Psoas muscle (tissue), 8 donors: ENCODE results near the gene FTO. TPM values are rescaled to one million over a fixed set of nuclear protein-coding genes. Genes with fewer than 3 reads are reported as not detected.
A peak's percentile ranks its signal among the peaks of the same experiment; 100 is the strongest.

ENCODE experiments used
- ATAC-seq, 4 donors: fragments of 200-7000 bp; cut with Tn5 transposase; one replicate each; pipeline ENCODE4 v1.9.1; 2020; ENCODE audit warnings: moderate library complexity in 3 of 4, mild to moderate bottlenecking in 2 of 4
- DNase-seq, 2 donors: peaks; one replicate each; pipeline ENCODE4 v3.0.0-alpha.2; 2020
- H3K27ac ChIP-seq: fragments of 200-600 bp; one replicate; pipeline ENCODE4 v1.8.0; 2022
- H3K27me3 ChIP-seq, 3 donors: fragments of 200-600 bp in 1 of 3; one replicate each; pipeline versions ENCODE4 v1.6.1 to v1.8.0; 2013 to 2022; ENCODE audit warnings: low read length in 2 of 3, mild to moderate bottlenecking in 2 of 3, moderate library complexity in 1 of 3; ENCODE audit not compliant: insufficient read depth in 3 of 3
- H3K36me3 ChIP-seq, 2 donors: fragments of 200-600 bp in 1 of 2; one replicate each; pipeline versions ENCODE4 v1.6.1 to v1.8.0; 2013 to 2022; ENCODE audit warnings: low read depth in 1 of 2, mild to moderate bottlenecking in 1 of 2, moderate library complexity in 1 of 2; ENCODE audit not compliant: insufficient read depth in 1 of 2
- H3K4me1 ChIP-seq: fragments of 200-600 bp; one replicate; pipeline ENCODE4 v1.8.0; 2022
- H3K4me3 ChIP-seq: fragments of 200-600 bp; one replicate; pipeline ENCODE4 v1.8.0; 2022; ENCODE audit warnings: mild to moderate bottlenecking
- H3K9me3 ChIP-seq: fragments of 200-600 bp; one replicate; pipeline ENCODE4 v1.8.0; 2022
- CTCF ChIP-seq: fragments of 200-600 bp; IDR thresholded peaks from one replicate; pipeline ENCODE4 v1.8.0; 2022; ENCODE audit warnings: antibody characterized with exemption
- WGBS, 3 donors: extraction: QIAGEN DNeasy Blood & Tissue Kit; methylation state at CpG; one replicate each; pipeline versions ENCODE4 v1.1.6 to v1.1.7; 2013; 5-methylcytosine and 5-hydroxymethylcytosine counted together
- intact Hi-C, 2 donors: fragments of 100-400 bp; cut with DNase I; formaldehyde crosslinking; loops; one replicate each; pipeline versions ENCODE4 v1.11.0 to v1.14.2; 2022
- polyA plus RNA-seq, 3 donors: library from polyadenylated mRNA; stranded (reverse); fragments of 200-250 nt; gene quantifications; one replicate each; pipeline ENCODE4 v1.2.3, GENCODE V29; 2013
- total RNA-seq, 4 donors: library from RNA; stranded (reverse); fragmentation: NEBNext Ultra II Directional in 2 of 4; extraction: Animal tissue kit (Norgen Biotek cat#: 25700) in 2 of 4; gene quantifications; one replicate each; pipeline versions ENCODE4 v1.2.1 to v1.2.4, GENCODE V29; 2021 to 2023
- donor health status: healthy with polysubstance abuse.
- donor health status: DM: no; HTN: no; CAD: no; lungs with moderate emphysema.
- donor health status: Bipolar disorder and iron deficiency.
- donor health status: healthy.
- donor health status: DM: yes; HTN: yes; CAD: no.
- donor health status: DM: no; HTN: no; CAD: no.
- donor health status: DM: no; HTN: no; CAD: no.
- donor health status: DM: yes; HTN: yes; CAD: no.

FTO gene
- total and polyA plus RNA-seq, 7 donors = 14.2 to 67.6 (median 47.4) TPM

GRCh38 chr16:54000361-54000760, 296.4 kb downstream of the FTO start:
- no peak for TF ChIP-seq CTCF
- Histone ChIP-seq H3K4me1 (peaks cover 16% of the 10 kb centered on the region), H3K9me3 (no peaks in the 10 kb centered on the region), H3K4me3 (no peak overlapping the region), H3K27ac (no peak overlapping the region), H3K27me3 (no peaks in the 10 kb centered on the region), H3K36me3 (no peaks in the 10 kb centered on the region)
- ATAC-seq (no peak), DNase-seq (no peak)
- intact Hi-C loops = no loop called here
- 72 to 92% (median 76%) methylated on average over 5 of the region's 5 CpGs for whole genome bisulfite sequencing, 3 donors

- no peak for TF ChIP-seq CTCF
- H3K4me3 ChIP-seq = no peak overlapping the region
- no peaks in the 10 kb centered on the region for H3K36me3 ChIP-seq
- H3K27ac ChIP-seq = peak overlapping the region; percentile 7
- H3K9me3 ChIP-seq = no peaks in the 10 kb centered on the region
- 25 to 38% (median 32%) methylated on average over 4 of the region's 4 CpGs for WGBS, 3 donors
- peaks cover 15% of the 10 kb centered on the region for H3K4me1 ChIP-seq
- intact Hi-C loops = no loop called here
- DNase-seq (no peak), ATAC-seq (peak; percentile 83 to 94 (median 88))
- no peaks in the 10 kb centered on the region for H3K27me3 ChIP-seq
These were observed 302.7 kb downstream of the FTO start for GRCh38 chr16:54006693-54007092.

- no peak for DNase-seq
- Histone ChIP-seq H3K36me3 (no peaks in the 10 kb centered on the region), H3K4me1 (peaks cover 15% of the 10 kb centered on the region), H3K27ac (no peak overlapping the region), H3K4me3 (no peak overlapping the region), H3K9me3 (peaks cover 4% of the 10 kb centered on the region), H3K27me3 (no peaks in the 10 kb centered on the region)
- WGBS, 3 donors = 50 to 74% (median 51%) methylated on average over 2 of the region's 2 CpGs
- no peak for ATAC-seq
- intact Hi-C loops = no loop called here
- TF ChIP-seq CTCF = no peak
These were observed 303.5 kb downstream of the FTO start for GRCh38 chr16:54007504-54007903.

GRCh38 chr16:54009464-54010176, 305.7 kb downstream of the FTO start:
- TF ChIP-seq CTCF = no peak
- Histone ChIP-seq H3K27ac (no peak overlapping the region), H3K27me3 (no peaks in the 10 kb centered on the region), H3K4me1 (peaks cover 15% of the 10 kb centered on the region), H3K9me3 (peaks cover 6% of the 10 kb centered on the region), H3K36me3 (no peaks in the 10 kb centered on the region), H3K4me3 (no peak overlapping the region)
- WGBS, 3 donors = 63 to 76% (median 65%) methylated on average over 9 of the region's 9 CpGs
- ATAC-seq (no peak), DNase-seq (no peak)
- intact Hi-C loops = no loop called here

- Histone ChIP-seq H3K27ac (no peak overlapping the region), H3K36me3 (no peaks in the 10 kb centered on the region), H3K4me3 (no peak overlapping the region), H3K27me3 (no peaks in the 10 kb centered on the region), H3K9me3 (peaks cover 6% of the 10 kb centered on the region), H3K4me1 (no peaks in the 10 kb centered on the region)
- DNase-seq = no peak
- TF ChIP-seq CTCF = no peak
- intact Hi-C loops = no loop called here
- no peak for ATAC-seq
- 81 to 97% (median 95%) methylated on average over 2 of the region's 2 CpGs for WGBS, 3 donors
These were observed 311.2 kb downstream of the FTO start for GRCh38 chr16:54015147-54015546.
